Measurements from ENCODE around the gene SUPT7L.

SUPT7L gene

DNA sequence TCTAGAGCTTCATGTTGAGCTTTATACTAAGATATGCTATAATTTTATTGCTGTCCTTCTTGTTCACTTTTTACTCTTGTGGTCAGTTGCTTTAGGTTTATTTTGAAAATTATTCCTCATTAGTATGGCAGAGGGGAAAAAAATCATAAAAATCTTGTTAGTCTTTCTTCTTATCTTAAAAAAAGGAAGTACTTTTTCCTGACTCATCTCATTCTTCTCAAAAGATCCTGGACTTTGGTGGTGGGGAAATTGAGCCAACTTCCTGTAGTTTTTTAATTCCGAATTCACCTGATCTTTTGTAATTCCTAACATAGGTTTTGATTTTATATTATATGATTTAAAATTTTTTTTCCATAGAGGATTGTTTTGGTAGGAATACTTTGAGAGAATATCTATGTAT lies 4.0 kb upstream of the SUPT7L start:
- H3K9me3 ChIP-seq = no peaks in the 10 kb centered on the region
- peaks cover 40 to 58% (median 47%) of the 10 kb centered on the region in 3 donors for H3K36me3 ChIP-seq
- intact Hi-C loops (cut with DNase I; ENCODE audit: low total_unique reads) = no loop called here
- TF ChIP-seq CTCF (IDR thresholded peaks at IDR 0.05) = no peak
- no peak overlapping the region for H3K27ac ChIP-seq
- no peak for DNase-seq
- peaks cover 0 to 31% (median 18%) of the 10 kb centered on the region in 4 donors for H3K4me1 ChIP-seq
- no peaks in the 10 kb centered on the region for H3K27me3 ChIP-seq
- no peak overlapping the region for H3K4me3 ChIP-seq

- intact Hi-C loops (cut with DNase I; ENCODE audit: low total_unique reads) = no loop called here
- Histone ChIP-seq H3K4me1 (peaks cover 0 to 37% (median 21%) of the 10 kb centered on the region in 4 donors), H3K9me3 (no peaks in the 10 kb centered on the region), H3K4me3 (peak overlapping the region; percentile 72 to 92), H3K36me3 (peaks cover 47 to 53% (median 50%) of the 10 kb centered on the region in 3 donors), H3K27ac (peak overlapping the region in 1 of 2 donors; percentile 95), H3K27me3 (no peaks in the 10 kb centered on the region)
- DNase-seq = no peak
- TF ChIP-seq CTCF (IDR thresholded peaks at IDR 0.05) = no peak
These were observed 1.4 kb upstream of the SUPT7L start for GRCh38 chr2:27664622-27665363.

GRCh38 chr2:27664154-27664574 lies 750 bp upstream of the SUPT7L start:
- no peak for TF ChIP-seq CTCF (IDR thresholded peaks at IDR 0.05)
- peaks cover 0 to 41% (median 21%) of the 10 kb centered on the region in 4 donors for H3K4me1 ChIP-seq
- H3K27me3 ChIP-seq = no peaks in the 10 kb centered on the region
- H3K4me3 ChIP-seq = peak overlapping the region; percentile 72 to 92
- no peaks in the 10 kb centered on the region for H3K9me3 ChIP-seq
- intact Hi-C loops (cut with DNase I; ENCODE audit: low total_unique reads) = no loop called here
- peaks cover 47 to 53% (median 49%) of the 10 kb centered on the region in 3 donors for H3K36me3 ChIP-seq
- DNase-seq = no peak
- H3K27ac ChIP-seq = peak overlapping the region; percentile 87 to 95

DNA sequence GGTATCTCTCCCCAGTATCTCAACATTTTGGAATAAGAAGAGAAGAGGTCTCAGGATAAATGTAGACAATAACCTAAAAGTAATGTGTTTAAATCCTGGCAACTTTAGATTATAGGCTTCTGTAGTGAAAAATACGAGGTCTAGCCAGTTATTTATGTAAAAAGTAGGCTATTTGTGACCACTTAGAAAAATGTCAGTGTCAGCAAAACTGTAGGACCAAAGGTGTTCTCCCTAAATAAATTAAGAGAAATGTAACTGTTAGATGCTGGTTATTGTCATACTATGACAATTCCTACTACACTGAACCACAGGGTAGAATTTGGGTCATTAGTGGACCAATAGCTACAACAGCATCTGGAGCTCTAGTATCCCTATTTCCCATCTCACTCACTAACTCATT lies 2.0 kb downstream of the SUPT7L start:
- Histone ChIP-seq H3K27ac (no peak overlapping the region), H3K9me3 (no peaks in the 10 kb centered on the region), H3K36me3 (peaks cover 42 to 50% (median 45%) of the 10 kb centered on the region in 3 donors), H3K27me3 (no peaks in the 10 kb centered on the region), H3K4me3 (no peak overlapping the region), H3K4me1 (peaks cover 0 to 41% (median 21%) of the 10 kb centered on the region in 4 donors)
- TF ChIP-seq CTCF (IDR thresholded peaks at IDR 0.05) = no peak
- intact Hi-C loops (cut with DNase I; ENCODE audit: low total_unique reads) = no loop called here
- no peak for DNase-seq

DNA sequence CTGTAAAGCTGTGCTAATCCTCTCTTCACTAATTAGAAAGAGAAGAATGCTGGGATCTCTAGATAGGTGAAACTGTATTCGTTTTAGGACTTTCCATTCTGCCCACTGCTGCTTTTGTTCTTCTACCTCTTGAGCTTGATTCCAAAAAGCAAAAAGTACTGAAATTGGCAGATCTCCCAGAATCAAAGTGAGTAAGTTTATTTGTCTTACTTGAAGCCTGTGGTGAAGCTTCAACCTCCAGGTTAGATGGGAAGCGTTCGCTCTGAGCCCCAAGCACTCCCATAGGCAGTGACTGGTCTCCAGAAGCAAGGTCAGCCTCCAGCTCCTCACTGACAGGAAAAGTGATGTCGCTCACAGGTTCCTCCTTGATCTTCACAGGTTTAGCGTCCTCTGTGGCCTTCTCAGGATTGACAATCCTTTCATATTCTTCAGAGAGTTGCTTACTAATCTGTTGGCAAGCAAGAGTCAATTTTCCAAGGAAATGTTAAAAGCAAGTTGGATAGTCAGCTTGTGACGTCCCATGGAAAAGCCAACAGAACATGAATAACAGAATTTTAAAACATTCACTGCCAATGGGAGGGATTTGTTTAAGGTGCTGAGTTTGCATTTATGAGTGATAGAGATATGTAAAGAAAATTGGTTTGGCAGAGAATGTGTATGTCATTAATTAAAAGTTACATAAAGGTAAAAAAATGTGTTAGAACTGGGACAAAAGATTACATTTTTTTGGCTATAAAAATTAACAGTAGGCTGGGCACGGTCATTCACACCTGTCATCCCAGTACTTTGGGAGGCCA lies 8.1 kb downstream of the SUPT7L start:
- TF ChIP-seq CTCF (IDR thresholded peaks at IDR 0.05) = no peak
- Histone ChIP-seq H3K27ac (no peak overlapping the region), H3K27me3 (no peaks in the 10 kb centered on the region), H3K4me3 (no peak overlapping the region), H3K4me1 (peaks cover 0 to 6% (median 0%) of the 10 kb centered on the region in 4 donors), H3K9me3 (no peaks in the 10 kb centered on the region), H3K36me3 (peaks cover 75 to 94% (median 87%) of the 10 kb centered on the region in 3 donors)
- intact Hi-C loops (cut with DNase I; ENCODE audit: low total_unique reads) = no loop called here
- DNase-seq = no peak
